Camera-type eye (tissue), 1 donor: ENCODE data around the gene CD46. TPM values are rescaled to one million over a fixed set of nuclear protein-coding genes. Genes with fewer than 3 reads are reported as not detected.

ENCODE experiments used
- total RNA-seq: library from RNA; depleted of rRNA; stranded (reverse); fragments of >200 nt; gene quantifications from one replicate; pipeline ENCODE4 v1.2.3, GENCODE V29; 2014

Gene CD46
- 164 TPM for total RNA-seq

DNA sequence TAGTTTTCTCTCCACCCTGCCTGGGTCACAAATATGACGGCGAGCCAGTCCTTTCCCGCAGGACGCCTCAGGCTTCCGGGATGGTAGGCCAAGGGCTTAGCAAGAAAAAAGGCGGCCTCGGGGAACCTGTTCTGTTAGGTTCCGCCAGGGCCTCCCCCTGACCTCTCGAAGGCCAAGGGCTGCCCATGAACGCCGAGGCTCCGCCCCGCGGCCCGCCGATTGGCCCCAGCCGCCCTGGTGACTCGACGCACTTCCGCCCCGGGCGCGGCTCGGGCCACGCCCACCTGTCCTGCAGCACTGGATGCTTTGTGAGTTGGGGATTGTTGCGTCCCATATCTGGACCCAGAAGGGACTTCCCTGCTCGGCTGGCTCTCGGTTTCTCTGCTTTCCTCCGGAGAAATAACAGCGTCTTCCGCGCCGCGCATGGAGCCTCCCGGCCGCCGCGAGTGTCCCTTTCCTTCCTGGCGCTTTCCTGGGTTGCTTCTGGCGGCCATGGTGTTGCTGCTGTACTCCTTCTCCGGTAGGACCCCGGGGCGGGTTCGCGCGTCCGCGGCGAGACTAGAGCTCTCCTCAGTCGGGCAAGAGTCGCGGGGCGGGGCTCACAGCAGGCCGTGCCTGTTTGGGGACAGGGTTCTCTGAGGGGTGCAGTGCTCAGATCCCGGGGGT is at the start of gene CD46:
Gene CD46, plus strand, starts transcription at position 265 of the 666 bp plus-strand sequence. Its CDS starts 159 bp downstream, at position 424.

Other genes with a start within 250 kb of the CD46 start
- gene CR1L, start 106.9 kb upstream of the CD46 start, total RNA-seq: not detected
- gene CD34, start 159.1 kb downstream of the CD46 start, total RNA-seq: 54.6 TPM